ENCODE results near the gene KIRREL3. TPM values are rescaled to one million over a fixed set of nuclear protein-coding genes. Genes with fewer than 3 reads are reported as not detected.

Gene KIRREL3
- total and polyA plus RNA-seq, 2 of the 8 experiments (the other 6 are each of a cell fraction or from before 2014, with no cell fraction given), result 0.29 to 0.32 TPM

GRCh38 chr11:126392633-126393013 lies 607.9 kb downstream of the KIRREL3 start:
- TF ChIP-seq RBBP5 (IDR thresholded peaks at IDR 0.05; ENCODE audit: borderline replicate concordance, low read depth, low read length) (no peak), BCL11A (IDR thresholded peaks at IDR 0.05; ENCODE audit: low read depth in 2 of 2, low read length in 2 of 2) (no peak), CEBPB (IDR thresholded peaks at IDR 0.05; ENCODE audit: low read depth, low read length) (no peak), RAD21 (IDR thresholded peaks at IDR 0.05 in 1 of 2, conservative IDR thresholded peaks at IDR 0.05 in 1 of 2; ENCODE audit: low read depth in 2 of 2, low read length in 2 of 2) (no peak), YY1 (IDR thresholded peaks at IDR 0.05; ENCODE audit: low read depth, low read length) (no peak), NANOG (IDR thresholded peaks at IDR 0.05; ENCODE audit: insufficient read depth, low read depth, low read length, poor library complexity, severe bottlenecking) (no peak), GTF2F1 (IDR thresholded peaks at IDR 0.05; ENCODE audit: borderline replicate concordance, low read depth, low read length) (no peak)
- WGBS, 2 experiments (ENCODE audit: extremely low coverage in 1 of 2, insufficient coverage in 1 of 2, insufficient read length in 1 of 2, insufficient replicate concordance in 2 of 2, low coverage in 1 of 2, low lambda C conversion rate in 2 of 2, missing lambda C conversion rate in 1 of 2), result 82% methylated on average over 3 of the region's 4 CpGs; no CpG with 5 or more reads in 1 of the 2 experiments
- H2BK15ac ChIP-seq (ENCODE audit: low read length), result no peak overlapping the region
- no peak overlapping the region for H3K4me2 ChIP-seq (ENCODE audit: insufficient read depth in 1 of 2, low read depth in 2 of 2, low read length in 2 of 2)
- no peak overlapping the region for H4K8ac ChIP-seq (ENCODE audit: extremely low read depth, insufficient read depth, low read length)
- POLR2A ChIA-PET (ENCODE audit: partially characterized antibody), result no interaction called here
- H2BK5ac ChIP-seq (ENCODE audit: low read depth, low read length), result no peak overlapping the region
- H3K4me3 ChIP-seq (ENCODE audit: extremely low read depth in 1 of 4, insufficient read depth in 2 of 4, low read depth in 3 of 4, low read length in 4 of 4), result no peak overlapping the region
- FAIRE-seq (no peak), DNase-seq (ENCODE audit: low read depth in 1 of 2, low spot score in 2 of 2) (no peak)
- H2AFZ ChIP-seq (ENCODE audit: low read length), result no peak overlapping the region
- H2BK20ac ChIP-seq (ENCODE audit: low read length), result no peak overlapping the region
- H3K14ac ChIP-seq (ENCODE audit: insufficient read length), result no peak overlapping the region
- H3K27ac ChIP-seq (ENCODE audit: low read depth, low read length), result no peak overlapping the region
- no peak overlapping the region for H3K56ac ChIP-seq (replicated peaks; ENCODE audit: insufficient read length, low read depth, low read length)
- H3K23ac ChIP-seq (ENCODE audit: insufficient read length), result no peak overlapping the region
- H3K9ac ChIP-seq (replicated peaks in 1 of 4; ENCODE audit: extremely low read depth in 1 of 4, low read depth in 3 of 4, low read length in 3 of 4), result no peak overlapping the region
- no peaks in the 10 kb centered on the region for H3K36me3 ChIP-seq (ENCODE audit: control insufficient read depth in 2 of 4, insufficient read depth in 4 of 4, low read length in 3 of 4)
- CTCF ChIA-PET (ENCODE audit: partially characterized antibody), result interaction anchor here (0.6 to 2.3 kb wide), 14 partner anchors 9 to 478 kb away, joined by 3 to 22 read pairs (median 4); no protein-coding TSS in a partner anchor
- H2BK12ac ChIP-seq (ENCODE audit: low read depth, low read length), result no peak overlapping the region
- peaks cover 0 to 3% of the 10 kb centered on the region in 2 experiments; a peak in 1 of 4 replicates for H3K79me2 ChIP-seq (ENCODE audit: control insufficient read depth in 1 of 2, insufficient read depth in 2 of 2, low read length in 2 of 2)
- H3K4me1 ChIP-seq (replicated peaks in 1 of 4; ENCODE audit: control insufficient read depth in 3 of 4, insufficient read depth in 4 of 4, low read length in 3 of 4), result peaks cover 0 to 3% (median 0%) of the 10 kb centered on the region in 4 experiments; a peak in 2 of 7 replicates
- no peak overlapping the region for H3K4ac ChIP-seq (replicated peaks; ENCODE audit: insufficient read length, low read depth, low read length)
- no peak overlapping the region for H3K18ac ChIP-seq (ENCODE audit: extremely low read depth, low read length)
- H4K5ac ChIP-seq (ENCODE audit: insufficient read length, low read depth, low read length), result no peak overlapping the region
- no peaks in the 10 kb centered on the region for H3K9me3 ChIP-seq (ENCODE audit: insufficient read depth in 2 of 2, low read depth in 1 of 2, low read length in 1 of 2)
- peaks cover 2 to 4% of the 10 kb centered on the region in 2 experiments for H4K20me1 ChIP-seq (replicated peaks in 1 of 2; ENCODE audit: control insufficient read depth in 1 of 2, insufficient read depth in 2 of 2, low read length in 2 of 2)
- no peaks in the 10 kb centered on the region for H3K23me2 ChIP-seq (ENCODE audit: low read depth, low read length)
- H3K79me1 ChIP-seq (ENCODE audit: low read depth, low read length), result peaks cover 6% of the 10 kb centered on the region
- no peaks in the 10 kb centered on the region for H3K27me3 ChIP-seq (replicated peaks in 1 of 4; ENCODE audit: control insufficient read depth in 3 of 4, extremely low read depth in 1 of 4, insufficient read depth in 3 of 4, low read length in 3 of 4)
- no peak overlapping the region for H2BK120ac ChIP-seq (replicated peaks; ENCODE audit: low read depth, low read length)
- no peak overlapping the region for H4K91ac ChIP-seq (replicated peaks; ENCODE audit: insufficient read length, low read length)
- H2AK5ac ChIP-seq (ENCODE audit: low read depth, low read length), result no peak overlapping the region

All from H1 (cell line).